GM23338 (cell line): ENCODE data around the gene SULT2A1. TPM values are rescaled to one million over a fixed set of nuclear protein-coding genes. Genes with fewer than 3 reads are reported as not detected.

ENCODE experiments used
- ATAC-seq: fragments of 200-7000 bp; cut with Tn5 transposase; 3 replicates; pipeline ENCODE4 v1.9.1; 2020
- DNase-seq: peaks from one replicate; pipeline ENCODE4 v3.0.0-alpha.2; 2015; ENCODE audit warnings: low spot score
- H2AFZ ChIP-seq: fragments of 200-600 bp; sonication (generic); 2 replicates; pipeline ENCODE4 v1.8.0; 2016; ENCODE audit warnings: antibody characterized with exemption, mild to moderate bottlenecking, moderate library complexity
- H3F3A ChIP-seq: fragments of 200-600 bp; sonication (generic); replicated peaks from 2 replicates; pipeline ENCODE4 v1.8.0; 2017; ENCODE audit warnings: antibody characterized with exemption, mixed run types, low read depth
- H3K27ac ChIP-seq: fragments of 200-600 bp; sonication (generic); 2 replicates; pipeline ENCODE4 v1.6.1; 2016; ENCODE audit warnings: low read depth
- H3K27me3 ChIP-seq: fragments of 200-600 bp; sonication (generic); 2 replicates; pipeline ENCODE4 v1.8.0; 2016; ENCODE audit warnings: mild to moderate bottlenecking, mixed run types, moderate library complexity; ENCODE audit not compliant: insufficient read depth
- H3K36me3 ChIP-seq: fragments of 200-600 bp; sonication (generic); 2 replicates; pipeline ENCODE4 v1.8.0; 2016; ENCODE audit warnings: mild to moderate bottlenecking; ENCODE audit not compliant: insufficient read depth
- H3K4me1 ChIP-seq: fragments of 200-600 bp; sonication (generic); 2 replicates; pipeline ENCODE4 v1.8.0; 2016; ENCODE audit warnings: mild to moderate bottlenecking, moderate library complexity; ENCODE audit not compliant: insufficient read depth
- H3K4me2 ChIP-seq: fragments of 200-600 bp; sonication (generic); 2 replicates; pipeline ENCODE4 v1.7.1; 2017; ENCODE audit warnings: mixed run types
- H3K4me3 ChIP-seq: fragments of 200-600 bp; sonication (generic); 2 replicates; pipeline ENCODE4 v1.6.1; 2016; ENCODE audit warnings: mixed run types
- H3K79me2 ChIP-seq: fragments of 200-600 bp; sonication (generic); replicated peaks from 2 replicates; pipeline ENCODE4 v1.8.0; 2017; ENCODE audit warnings: mild to moderate bottlenecking; ENCODE audit not compliant: insufficient read depth
- H3K9me2 ChIP-seq: fragments of 200-600 bp; sonication (generic); 2 replicates; pipeline ENCODE4 v1.8.0; 2017; ENCODE audit not compliant: insufficient read depth
- H4K20me1 ChIP-seq: fragments of 200-600 bp; sonication (generic); replicated peaks from 2 replicates; pipeline ENCODE4 v1.8.0; 2017; ENCODE audit warnings: mild to moderate bottlenecking; ENCODE audit not compliant: insufficient read depth
- H3K27ac Mint-ChIP-seq: 2 replicates; pipeline ENCODE4 v1.8.0; 2020; ENCODE audit warnings: inconsistent platforms, mild to moderate bottlenecking, moderate library complexity, mixed read lengths
- H3K27me3 Mint-ChIP-seq: 3 replicates; pipeline ENCODE4 v1.8.0; 2022; ENCODE audit warnings: low read depth, mild to moderate bottlenecking, moderate library complexity, mixed read lengths, inconsistent platforms; ENCODE audit not compliant: insufficient read depth, poor library complexity
- H3K36me3 Mint-ChIP-seq: 3 replicates; pipeline ENCODE4 v1.8.0; 2021; ENCODE audit warnings: low read depth, mild to moderate bottlenecking, inconsistent platforms, moderate library complexity, mixed read lengths
- H3K4me1 Mint-ChIP-seq: 3 replicates; pipeline ENCODE4 v1.8.0; 2020; ENCODE audit warnings: mild to moderate bottlenecking, inconsistent platforms, mixed read lengths
- H3K4me3 Mint-ChIP-seq: 3 replicates; pipeline ENCODE4 v1.8.0; 2021; ENCODE audit warnings: moderate library complexity, mild to moderate bottlenecking, inconsistent platforms, mixed read lengths
- H3K9me3 Mint-ChIP-seq: 3 replicates; pipeline ENCODE4 v1.8.0; 2020; ENCODE audit warnings: moderate library complexity, mild to moderate bottlenecking, inconsistent platforms, mixed read lengths
- CTCF ChIP-seq, 2 experiments: fragments of 200-600 bp in 1 of 2; sonication (generic) in 1 of 2; conservative IDR thresholded peaks; 2 replicates each; pipeline versions ENCODE4 v1.5.1 to v1.6.1; 2016 to 2017; ENCODE audit warnings: antibody characterized with exemption in 2 of 2, low read depth in 2 of 2, mild to moderate bottlenecking in 2 of 2, moderate library complexity in 1 of 2
- EZH2 ChIP-seq: fragments of 200-600 bp; sonication (generic); IDR thresholded peaks from one replicate; pipeline ENCODE4 v1.8.0; 2017; ENCODE audit warnings: antibody characterized with exemption, mild to moderate bottlenecking, low read depth; ENCODE audit not compliant: unreplicated experiment
- ZNF114 ChIP-seq: fragments of 250-450 bp; sonication (Bioruptor Pico); IDR thresholded peaks from 2 replicates; pipeline ENCODE4 v1.5.0; 2020; ENCODE audit warnings: mild to moderate bottlenecking, moderate library complexity
- ZNF331 ChIP-seq: fragments of 250-450 bp; sonication (Bioruptor Pico); IDR thresholded peaks from 2 replicates; pipeline ENCODE4 v1.5.0; 2020; ENCODE audit warnings: low read depth, mild to moderate bottlenecking, moderate library complexity
- polyA plus RNA-seq: library from polyadenylated mRNA; unstranded; fragments of >200 nt; fragmentation: Nextera tagmentation; extraction: Ambion mirVana; gene quantifications from 2 replicates; pipeline ENCODE4 v1.2.1, GENCODE V29; 2016
- total RNA-seq: library from RNA; depleted of rRNA; stranded (reverse); fragments of >200 nt; shearing (Covaris generic); gene quantifications from 2 replicates; pipeline ENCODE4 v1.2.3, GENCODE V29; 2014
- TF ChIP-seq, protein P1 (sequence below): fragments of 250-450 bp; sonication (Bioruptor Pico); IDR thresholded peaks from 2 replicates; pipeline ENCODE4 v1.5.0; 2020; ENCODE audit warnings: mild to moderate bottlenecking, moderate library complexity

SULT2A1 gene
- total and polyA plus RNA-seq, 2 experiments from 2014 or later, result not detected

- TF ChIP-seq, protein P1, sequence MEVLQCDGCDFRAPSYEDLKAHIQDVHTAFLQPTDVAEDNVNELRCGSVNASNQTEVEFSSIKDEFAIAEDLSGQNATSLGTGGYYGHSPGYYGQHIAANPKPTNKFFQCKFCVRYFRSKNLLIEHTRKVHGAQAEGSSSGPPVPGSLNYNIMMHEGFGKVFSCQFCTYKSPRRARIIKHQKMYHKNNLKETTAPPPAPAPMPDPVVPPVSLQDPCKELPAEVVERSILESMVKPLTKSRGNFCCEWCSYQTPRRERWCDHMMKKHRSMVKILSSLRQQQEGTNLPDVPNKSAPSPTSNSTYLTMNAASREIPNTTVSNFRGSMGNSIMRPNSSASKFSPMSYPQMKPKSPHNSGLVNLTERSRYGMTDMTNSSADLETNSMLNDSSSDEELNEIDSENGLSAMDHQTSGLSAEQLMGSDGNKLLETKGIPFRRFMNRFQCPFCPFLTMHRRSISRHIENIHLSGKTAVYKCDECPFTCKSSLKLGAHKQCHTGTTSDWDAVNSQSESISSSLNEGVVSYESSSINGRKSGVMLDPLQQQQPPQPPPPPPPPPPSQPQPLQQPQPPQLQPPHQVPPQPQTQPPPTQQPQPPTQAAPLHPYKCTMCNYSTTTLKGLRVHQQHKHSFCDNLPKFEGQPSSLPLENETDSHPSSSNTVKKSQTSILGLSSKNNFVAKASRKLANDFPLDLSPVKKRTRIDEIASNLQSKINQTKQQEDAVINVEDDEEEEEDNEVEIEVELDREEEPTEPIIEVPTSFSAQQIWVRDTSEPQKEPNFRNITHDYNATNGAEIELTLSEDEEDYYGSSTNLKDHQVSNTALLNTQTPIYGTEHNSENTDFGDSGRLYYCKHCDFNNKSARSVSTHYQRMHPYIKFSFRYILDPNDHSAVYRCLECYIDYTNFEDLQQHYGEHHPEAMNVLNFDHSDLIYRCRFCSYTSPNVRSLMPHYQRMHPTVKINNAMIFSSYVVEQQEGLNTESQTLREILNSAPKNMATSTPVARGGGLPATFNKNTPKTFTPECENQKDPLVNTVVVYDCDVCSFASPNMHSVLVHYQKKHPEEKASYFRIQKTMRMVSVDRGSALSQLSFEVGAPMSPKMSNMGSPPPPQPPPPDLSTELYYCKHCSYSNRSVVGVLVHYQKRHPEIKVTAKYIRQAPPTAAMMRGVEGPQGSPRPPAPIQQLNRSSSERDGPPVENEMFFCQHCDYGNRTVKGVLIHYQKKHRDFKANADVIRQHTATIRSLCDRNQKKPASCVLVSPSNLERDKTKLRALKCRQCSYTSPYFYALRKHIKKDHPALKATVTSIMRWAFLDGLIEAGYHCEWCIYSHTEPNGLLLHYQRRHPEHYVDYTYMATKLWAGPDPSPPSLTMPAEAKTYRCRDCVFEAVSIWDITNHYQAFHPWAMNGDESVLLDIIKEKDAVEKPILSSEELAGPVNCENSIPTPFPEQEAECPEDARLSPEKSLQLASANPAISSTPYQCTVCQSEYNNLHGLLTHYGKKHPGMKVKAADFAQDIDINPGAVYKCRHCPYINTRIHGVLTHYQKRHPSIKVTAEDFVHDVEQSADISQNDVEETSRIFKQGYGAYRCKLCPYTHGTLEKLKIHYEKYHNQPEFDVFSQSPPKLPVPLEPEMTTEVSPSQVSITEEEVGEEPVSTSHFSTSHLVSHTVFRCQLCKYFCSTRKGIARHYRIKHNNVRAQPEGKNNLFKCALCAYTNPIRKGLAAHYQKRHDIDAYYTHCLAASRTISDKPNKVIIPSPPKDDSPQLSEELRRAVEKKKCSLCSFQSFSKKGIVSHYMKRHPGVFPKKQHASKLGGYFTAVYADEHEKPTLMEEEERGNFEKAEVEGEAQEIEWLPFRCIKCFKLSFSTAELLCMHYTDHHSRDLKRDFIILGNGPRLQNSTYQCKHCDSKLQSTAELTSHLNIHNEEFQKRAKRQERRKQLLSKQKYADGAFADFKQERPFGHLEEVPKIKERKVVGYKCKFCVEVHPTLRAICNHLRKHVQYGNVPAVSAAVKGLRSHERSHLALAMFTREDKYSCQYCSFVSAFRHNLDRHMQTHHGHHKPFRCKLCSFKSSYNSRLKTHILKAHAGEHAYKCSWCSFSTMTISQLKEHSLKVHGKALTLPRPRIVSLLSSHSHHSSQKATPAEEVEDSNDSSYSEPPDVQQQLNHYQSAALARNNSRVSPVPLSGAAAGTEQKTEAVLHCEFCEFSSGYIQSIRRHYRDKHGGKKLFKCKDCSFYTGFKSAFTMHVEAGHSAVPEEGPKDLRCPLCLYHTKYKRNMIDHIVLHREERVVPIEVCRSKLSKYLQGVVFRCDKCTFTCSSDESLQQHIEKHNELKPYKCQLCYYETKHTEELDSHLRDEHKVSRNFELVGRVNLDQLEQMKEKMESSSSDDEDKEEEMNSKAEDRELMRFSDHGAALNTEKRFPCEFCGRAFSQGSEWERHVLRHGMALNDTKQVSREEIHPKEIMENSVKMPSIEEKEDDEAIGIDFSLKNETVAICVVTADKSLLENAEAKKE (CRISPR knock-in tag), result no peak
- TF ChIP-seq CTCF (conservative IDR thresholded peaks at IDR 0.05; ENCODE audit: low read depth in 2 of 2), result no peak
- no peak for TF ChIP-seq EZH2
Observed at GRCh38 chr19:47865166-47865565, 20.9 kb downstream of the SULT2A1 start (continued).

GRCh38 chr19:47863514-47863936 is 22.6 kb downstream of the SULT2A1 start:
- peaks cover 6% of the 10 kb centered on the region for H3K27me3 Mint-ChIP-seq
- Histone ChIP-seq H3K4me1 (peaks cover 3% of the 10 kb centered on the region; the same call in 1 of the 2 replicates), H3K27ac (no peak overlapping the region; the same call in 1 of the 2 replicates), H3K36me3 (no peaks in the 10 kb centered on the region), H2AFZ (peak overlapping the region; percentile 74), H3K4me2 (peak overlapping the region; percentile 48; the same call in 1 of the 2 replicates), H3K4me3 (no peak overlapping the region), H3F3A (no peaks in the 10 kb centered on the region), H4K20me1 (no peaks in the 10 kb centered on the region), H3K27me3 (no peaks in the 10 kb centered on the region), H3K9me2 (no peaks in the 10 kb centered on the region), H3K79me2 (no peaks in the 10 kb centered on the region)
- peak; percentile 92 for ATAC-seq
- 0 out of 3 replicates have a peak overlapping the region, but pooled peaks have one; percentile 2 for H3K4me3 Mint-ChIP-seq
- peaks cover 2% of the 10 kb centered on the region; the same call in 1 of the 3 replicates for H3K36me3 Mint-ChIP-seq
- H3K9me3 Mint-ChIP-seq, result 0 out of 3 replicates have a peak, but pooled peaks cover 3% of the 10 kb centered on the region
- DNase-seq, result peak; percentile 97
- H3K27ac Mint-ChIP-seq, result no peak overlapping the region; the same call in 1 of the 2 replicates
- H3K4me1 Mint-ChIP-seq, result peaks cover 11% of the 10 kb centered on the region
- no peak for TF ChIP-seq ZNF331 (CRISPR knock-in tag)
- no peak for TF ChIP-seq ZNF114
- TF ChIP-seq CTCF (conservative IDR thresholded peaks at IDR 0.05; ENCODE audit: low read depth in 2 of 2), result peak; percentile 99
